Upper lobe of left lung (tissue), 6 donors: Measurements from ENCODE around the gene FAT1. TPM values are rescaled to one million over a fixed set of nuclear protein-coding genes. Genes with fewer than 3 reads are reported as not detected.

ENCODE experiments used
- ATAC-seq, 2 donors: fragments of 200-7000 bp; cut with Tn5 transposase; one replicate each; pipeline ENCODE4 v1.9.1; 2022; ENCODE audit warnings: mild to moderate bottlenecking in 2 of 2, moderate library complexity in 2 of 2; ENCODE audit not compliant: low FRiP score in 2 of 2
- DNase-seq, 2 donors: peaks; one replicate each; pipeline ENCODE4 v3.0.0-alpha.2; 2019 to 2020
- H3K27ac ChIP-seq, 4 donors: fragments of 200-600 bp; sonication (generic); one replicate each; pipeline ENCODE4 v1.5.1; 2016 to 2019
- H3K27me3 ChIP-seq, 4 donors: fragments of 200-600 bp; sonication (generic); one replicate each; pipeline ENCODE4 v1.5.1; 2017 to 2019
- H3K36me3 ChIP-seq, 4 donors: fragments of 200-600 bp; sonication (generic); one replicate each; pipeline ENCODE4 v1.5.1; 2016 to 2019
- H3K4me1 ChIP-seq, 4 donors: fragments of 200-600 bp; sonication (generic); one replicate each; pipeline ENCODE4 v1.5.1; 2018 to 2019
- H3K4me3 ChIP-seq, 4 donors: fragments of 200-600 bp; sonication (generic); one replicate each; pipeline ENCODE4 v1.5.1; 2017 to 2019; ENCODE audit warnings: mild to moderate bottlenecking in 2 of 4, moderate library complexity in 1 of 4
- H3K9me3 ChIP-seq, 4 donors: fragments of 200-600 bp; sonication (generic); one replicate each; pipeline ENCODE4 v1.5.1; 2018 to 2019
- CTCF ChIP-seq, 6 experiments: fragments of 450-650 bp in 4 of 6; fragments of 200-600 bp in 2 of 6; sonication (generic) in 2 of 6; IDR thresholded peaks; one replicate each; pipeline ENCODE4 v1.5.1; 2016 to 2019; ENCODE audit warnings: antibody characterized with exemption in 6 of 6
- EP300 ChIP-seq, 4 donors: sonication (generic); formaldehyde crosslinking; IDR thresholded peaks; one replicate each; pipeline ENCODE4 v1.5.1; 2017; ENCODE audit warnings: antibody characterized with exemption in 4 of 4, control low read depth in 2 of 4
- POLR2A ChIP-seq, 4 donors: fragments of 450-650 bp; IDR thresholded peaks; one replicate each; pipeline ENCODE4 v1.5.1; 2016 to 2017; ENCODE audit warnings: antibody characterized with exemption in 4 of 4, mild to moderate bottlenecking in 2 of 4
- POLR2AphosphoS5 ChIP-seq, 2 donors: sonication (generic); formaldehyde crosslinking; IDR thresholded peaks; one replicate each; pipeline ENCODE4 v1.5.1; 2017; ENCODE audit warnings: antibody characterized with exemption in 2 of 2
- WGBS, 2 donors: methylation state at CpG; one replicate each; pipeline ENCODE4 v1.1.5; 2017 to 2018; 5-methylcytosine and 5-hydroxymethylcytosine counted together
- total RNA-seq, 6 donors: library from RNA; depleted of rRNA in 4 of 6; stranded (reverse); fragments of >200 nt in 4 of 6; gene quantifications; one replicate each; pipeline versions ENCODE4 v1.1.0 to v1.2.1, GENCODE V29; 2016 to 2021
- donor health status: DM: no; HTN: no; CAD: no; lungs with moderate emphysema.
- donor health status: DM: no; HTN: yes; CAD: no; lungs with severe emphysema.

Gene FAT1
- total RNA-seq, 6 donors from 2014 or later, result 42.8 to 92.2 (median 77.4) TPM

GRCh38 chr4:186588503-186588902 lies 135.2 kb downstream of the FAT1 start:
- no peak overlapping the region for H3K27ac ChIP-seq
- peaks cover 0 to 34% (median 5%) of the 10 kb centered on the region in 4 donors for H3K36me3 ChIP-seq
- TF ChIP-seq POLR2A (IDR thresholded peaks at IDR 0.05), result no peak
- no peak for TF ChIP-seq CTCF (IDR thresholded peaks at IDR 0.05)
- no peak for TF ChIP-seq EP300 (IDR thresholded peaks at IDR 0.05)
- no peak for TF ChIP-seq POLR2AphosphoS5 (IDR thresholded peaks at IDR 0.05)
- no peak overlapping the region for H3K4me3 ChIP-seq
- no peak for ATAC-seq
- DNase-seq, result peak in 1 of 2 donors; percentile 19
- H3K27me3 ChIP-seq, result no peaks in the 10 kb centered on the region
- WGBS, 2 donors, result 91 to 93% methylated on average over 9 to 20 of the region's 20 CpGs
- H3K4me1 ChIP-seq, result peaks cover 0 to 3% (median 0%) of the 10 kb centered on the region in 4 donors
- H3K9me3 ChIP-seq, result no peaks in the 10 kb centered on the region

- Histone ChIP-seq H3K36me3 (peaks cover 0 to 24% (median 5%) of the 10 kb centered on the region in 4 donors), H3K27ac (no peak overlapping the region)
- ATAC-seq, result peak in 1 of 2 donors; percentile 80
Measured at GRCh38 chr4:186587416-186588018, 136.1 kb downstream of the FAT1 start.

DNA sequence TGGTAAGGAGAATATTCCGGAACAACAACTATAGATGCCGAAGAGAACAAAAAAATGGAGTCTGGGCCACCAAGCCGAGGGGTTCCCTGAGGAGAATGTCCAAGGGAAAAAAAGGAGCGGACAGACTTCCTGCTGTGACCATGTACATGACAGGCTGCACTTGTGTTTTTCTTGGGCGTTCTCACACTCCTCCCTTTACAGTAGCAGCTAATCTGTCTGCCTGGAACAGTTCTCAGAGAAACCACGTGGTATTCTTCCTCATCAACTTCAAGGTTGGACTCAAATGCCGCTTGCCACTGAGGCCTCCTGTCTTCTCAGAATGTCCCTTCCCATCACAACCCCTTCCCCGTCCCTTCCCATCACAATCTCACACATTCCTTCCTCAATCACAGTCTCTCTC lies 137.5 kb downstream of the FAT1 start:
- TF ChIP-seq POLR2AphosphoS5 (IDR thresholded peaks at IDR 0.05) (no peak), EP300 (IDR thresholded peaks at IDR 0.05) (no peak), POLR2A (IDR thresholded peaks at IDR 0.05) (no peak), CTCF (IDR thresholded peaks at IDR 0.05) (no peak)
- no peak for ATAC-seq
- no peak overlapping the region for H3K27ac ChIP-seq
- peaks cover 0 to 22% (median 5%) of the 10 kb centered on the region in 4 donors for H3K36me3 ChIP-seq
- peaks cover 0 to 3% (median 0%) of the 10 kb centered on the region in 4 donors for H3K4me1 ChIP-seq
- H3K4me3 ChIP-seq, result no peak overlapping the region
- H3K9me3 ChIP-seq, result no peaks in the 10 kb centered on the region
- no peak for DNase-seq
- no peaks in the 10 kb centered on the region for H3K27me3 ChIP-seq
- WGBS, 2 donors, result 49 to 72% methylated on average over 8 of the region's 8 CpGs

More at GRCh38 chr4:186587416-186588018, 136.1 kb downstream of the FAT1 start:
- peak in 1 of 2 donors; percentile 57 for DNase-seq
- no peaks in the 10 kb centered on the region for H3K9me3 ChIP-seq
- peaks cover 0 to 3% (median 0%) of the 10 kb centered on the region in 4 donors for H3K4me1 ChIP-seq
- H3K4me3 ChIP-seq, result no peak overlapping the region
- no peaks in the 10 kb centered on the region for H3K27me3 ChIP-seq
- peak; percentile 44 to 83 (median 66) for TF ChIP-seq CTCF (IDR thresholded peaks at IDR 0.05)
- TF ChIP-seq POLR2AphosphoS5 (IDR thresholded peaks at IDR 0.05), result no peak
- WGBS, 2 donors, result 36 to 41% methylated on average over 4 of the region's 4 CpGs

- TF ChIP-seq POLR2A (IDR thresholded peaks at IDR 0.05), result no peak
- TF ChIP-seq POLR2AphosphoS5 (IDR thresholded peaks at IDR 0.05), result no peak
- no peak for TF ChIP-seq EP300 (IDR thresholded peaks at IDR 0.05)
- TF ChIP-seq CTCF (IDR thresholded peaks at IDR 0.05), result no peak
- H3K27ac ChIP-seq, result no peak overlapping the region
- H3K36me3 ChIP-seq, result peaks cover 0 to 16% (median 5%) of the 10 kb centered on the region in 4 donors
- 74 to 76% methylated on average over 6 of the region's 6 CpGs for WGBS, 2 donors
- no peaks in the 10 kb centered on the region for H3K9me3 ChIP-seq
- no peak for ATAC-seq
- H3K27me3 ChIP-seq, result no peaks in the 10 kb centered on the region
- no peak overlapping the region for H3K4me3 ChIP-seq
- no peak for DNase-seq
- H3K4me1 ChIP-seq, result peaks cover 0 to 3% (median 0%) of the 10 kb centered on the region in 4 donors
Measured at GRCh38 chr4:186584912-186585311, 138.7 kb downstream of the FAT1 start.

DNA sequence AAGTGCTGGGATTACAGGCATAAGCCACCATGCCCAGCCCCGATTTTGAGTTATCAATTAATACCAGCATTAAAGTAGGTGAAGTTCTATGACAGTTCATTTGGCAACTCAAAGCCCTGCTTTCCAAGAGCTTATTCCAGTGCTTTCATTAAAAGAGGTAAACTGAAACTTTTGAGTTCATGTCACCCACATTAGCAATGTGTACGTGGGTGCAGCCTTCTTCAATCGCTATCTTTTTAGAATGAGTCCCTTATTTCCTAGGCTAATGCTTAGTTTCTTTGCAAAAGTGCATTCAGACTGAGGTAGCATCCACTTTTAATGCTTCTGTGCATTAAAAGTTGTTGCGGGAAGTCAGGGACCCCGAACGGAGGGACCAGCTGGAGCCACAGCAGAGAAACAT lies 142.2 kb downstream of the FAT1 start:
- DNase-seq (no peak), ATAC-seq (no peak)
- H3K27ac ChIP-seq, result no peak overlapping the region
- H3K4me1 ChIP-seq, result peaks cover 0 to 2% (median 0%) of the 10 kb centered on the region in 4 donors
- 92 to 98% methylated on average over 6 of the region's 6 CpGs for WGBS, 2 donors
- TF ChIP-seq POLR2AphosphoS5 (IDR thresholded peaks at IDR 0.05), result no peak
- no peak for TF ChIP-seq CTCF (IDR thresholded peaks at IDR 0.05)
- TF ChIP-seq POLR2A (IDR thresholded peaks at IDR 0.05), result no peak
- H3K36me3 ChIP-seq, result peaks cover 0 to 4% (median 0%) of the 10 kb centered on the region in 4 donors
- H3K27me3 ChIP-seq, result no peaks in the 10 kb centered on the region
- no peak overlapping the region for H3K4me3 ChIP-seq
- H3K9me3 ChIP-seq, result no peaks in the 10 kb centered on the region
